IPS-20b (cell line): ENCODE measurements around the gene AFAP1.

ENCODE experiments used
- H3K27ac ChIP-seq: one replicate; pipeline ENCODE4 v1.5.1; 2013; ENCODE audit warnings: low read length
- H3K27me3 ChIP-seq: 2 replicates; pipeline ENCODE4 v1.6.1; 2013; ENCODE audit warnings: mild to moderate bottlenecking, low read length, inconsistent platforms; ENCODE audit not compliant: insufficient read depth
- H3K36me3 ChIP-seq: 2 replicates; pipeline ENCODE4 v1.6.1; 2013; ENCODE audit warnings: low read depth, mild to moderate bottlenecking, inconsistent platforms, low read length, moderate library complexity; ENCODE audit not compliant: insufficient read depth
- H3K4me1 ChIP-seq: 2 replicates; pipeline ENCODE4 v1.6.1; 2013; ENCODE audit warnings: mild to moderate bottlenecking, control low read depth, inconsistent platforms, low read length, moderate library complexity; ENCODE audit not compliant: insufficient read depth
- H3K4me3 ChIP-seq: 2 replicates; pipeline ENCODE4 v1.5.1; 2013; ENCODE audit warnings: mild to moderate bottlenecking, low read length, inconsistent platforms
- H3K9ac ChIP-seq: 2 replicates; pipeline ENCODE4 v1.6.1; 2013; ENCODE audit warnings: low read depth, mild to moderate bottlenecking, inconsistent platforms, low read length, moderate library complexity
- H3K9me3 ChIP-seq: 2 replicates; pipeline ENCODE4 v1.6.1; 2013; ENCODE audit warnings: mild to moderate bottlenecking, low read depth, low read length, inconsistent platforms; ENCODE audit not compliant: insufficient read depth

Gene AFAP1

GRCh38 chr4:7778510-7779431 lies 160.9 kb downstream of the AFAP1 start:
- no peaks in the 10 kb centered on the region for H3K27me3 ChIP-seq
- H3K9me3 ChIP-seq, result no peaks in the 10 kb centered on the region
- H3K27ac ChIP-seq, result no peak overlapping the region
- H3K4me3 ChIP-seq, result no peak overlapping the region
- H3K9ac ChIP-seq, result no peak overlapping the region
- peaks cover 27% of the 10 kb centered on the region for H3K36me3 ChIP-seq
- peaks cover 4% of the 10 kb centered on the region; the same call in 1 of the 2 replicates for H3K4me1 ChIP-seq

GRCh38 chr4:7777871-7778509 lies 161.7 kb downstream of the AFAP1 start:
- no peak overlapping the region for H3K27ac ChIP-seq
- no peak overlapping the region for H3K9ac ChIP-seq
- H3K4me3 ChIP-seq, result no peak overlapping the region
- H3K9me3 ChIP-seq, result no peaks in the 10 kb centered on the region
- H3K4me1 ChIP-seq, result peaks cover 4% of the 10 kb centered on the region; the same call in 1 of the 2 replicates
- H3K36me3 ChIP-seq, result peaks cover 31% of the 10 kb centered on the region
- no peaks in the 10 kb centered on the region for H3K27me3 ChIP-seq

- no peak overlapping the region for H3K4me3 ChIP-seq
- H3K9ac ChIP-seq, result no peak overlapping the region
- no peaks in the 10 kb centered on the region for H3K27me3 ChIP-seq
- no peak overlapping the region for H3K27ac ChIP-seq
- H3K36me3 ChIP-seq, result peaks cover 37% of the 10 kb centered on the region
- H3K4me1 ChIP-seq, result peaks cover 4% of the 10 kb centered on the region; the same call in 1 of the 2 replicates
- no peaks in the 10 kb centered on the region for H3K9me3 ChIP-seq
Measured at GRCh38 chr4:7777017-7777710, 162.5 kb downstream of the AFAP1 start.

- H3K4me1 ChIP-seq, result peaks cover 4% of the 10 kb centered on the region; the same call in 1 of the 2 replicates
Measured at GRCh38 chr4:7775396-7775795, 164.3 kb downstream of the AFAP1 start.

GRCh38 chr4:7774301-7775294 lies 165.1 kb downstream of the AFAP1 start:
- H3K9ac ChIP-seq, result no peak overlapping the region
- H3K36me3 ChIP-seq, result peaks cover 41% of the 10 kb centered on the region
- no peak overlapping the region for H3K4me3 ChIP-seq
- no peaks in the 10 kb centered on the region for H3K9me3 ChIP-seq
- H3K27ac ChIP-seq, result no peak overlapping the region
- no peaks in the 10 kb centered on the region for H3K27me3 ChIP-seq
- H3K4me1 ChIP-seq, result peaks cover 4% of the 10 kb centered on the region

More at GRCh38 chr4:7775396-7775795, 164.3 kb downstream of the AFAP1 start:
- Histone ChIP-seq H3K4me3 (no peak overlapping the region), H3K27ac (no peak overlapping the region), H3K9me3 (no peaks in the 10 kb centered on the region), H3K36me3 (peaks cover 41% of the 10 kb centered on the region), H3K9ac (no peak overlapping the region), H3K27me3 (no peaks in the 10 kb centered on the region)

GRCh38 chr4:7773401-7774180 lies 166.1 kb downstream of the AFAP1 start:
- peaks cover 4% of the 10 kb centered on the region for H3K4me1 ChIP-seq
- H3K9ac ChIP-seq, result no peak overlapping the region
- H3K27me3 ChIP-seq, result no peaks in the 10 kb centered on the region
- H3K27ac ChIP-seq, result no peak overlapping the region
- peaks cover 44% of the 10 kb centered on the region for H3K36me3 ChIP-seq
- no peak overlapping the region for H3K4me3 ChIP-seq
- no peaks in the 10 kb centered on the region for H3K9me3 ChIP-seq

- Histone ChIP-seq H3K36me3 (peaks cover 42% of the 10 kb centered on the region), H3K27me3 (no peaks in the 10 kb centered on the region), H3K4me3 (no peak overlapping the region), H3K9me3 (no peaks in the 10 kb centered on the region), H3K4me1 (peaks cover 4% of the 10 kb centered on the region), H3K27ac (no peak overlapping the region), H3K9ac (no peak overlapping the region)
Measured at GRCh38 chr4:7772711-7773385, 166.8 kb downstream of the AFAP1 start.

GRCh38 chr4:7771541-7772507 lies 167.8 kb downstream of the AFAP1 start:
- H3K27me3 ChIP-seq, result no peaks in the 10 kb centered on the region
- H3K4me3 ChIP-seq, result no peak overlapping the region
- peaks cover 4% of the 10 kb centered on the region for H3K4me1 ChIP-seq
- H3K9ac ChIP-seq, result no peak overlapping the region
- H3K27ac ChIP-seq, result no peak overlapping the region
- no peaks in the 10 kb centered on the region for H3K9me3 ChIP-seq
- H3K36me3 ChIP-seq, result peaks cover 35% of the 10 kb centered on the region

- H3K36me3 ChIP-seq, result peaks cover 38% of the 10 kb centered on the region
- no peaks in the 10 kb centered on the region for H3K27me3 ChIP-seq
- H3K4me1 ChIP-seq, result peaks cover 4% of the 10 kb centered on the region
- H3K27ac ChIP-seq, result no peak overlapping the region
- no peak overlapping the region for H3K9ac ChIP-seq
- no peak overlapping the region for H3K4me3 ChIP-seq
- no peaks in the 10 kb centered on the region for H3K9me3 ChIP-seq
Measured at GRCh38 chr4:7771056-7771455, 168.6 kb downstream of the AFAP1 start.
